PC-9 (cell line): ENCODE measurements around the gene NUMB.
"Not testable (repeated sequence)": the region's sequence is repeated elsewhere in the genome, so short reads cannot be mapped to it uniquely, and the experiment has no call there.

Experiments used
- CTCF ChIP-seq: fragments of 200-600 bp; sonication (generic); conservative IDR thresholded peaks from 2 replicates; pipeline ENCODE4 v1.6.1; 2017; ENCODE audit warnings: mixed run types, antibody characterized with exemption, mild to moderate bottlenecking, moderate library complexity
- EZH2 ChIP-seq: fragments of 200-600 bp; sonication (generic); IDR thresholded peaks from 2 replicates; pipeline ENCODE4 v1.8.0; 2017; ENCODE audit warnings: antibody characterized with exemption, low read depth

DNA sequence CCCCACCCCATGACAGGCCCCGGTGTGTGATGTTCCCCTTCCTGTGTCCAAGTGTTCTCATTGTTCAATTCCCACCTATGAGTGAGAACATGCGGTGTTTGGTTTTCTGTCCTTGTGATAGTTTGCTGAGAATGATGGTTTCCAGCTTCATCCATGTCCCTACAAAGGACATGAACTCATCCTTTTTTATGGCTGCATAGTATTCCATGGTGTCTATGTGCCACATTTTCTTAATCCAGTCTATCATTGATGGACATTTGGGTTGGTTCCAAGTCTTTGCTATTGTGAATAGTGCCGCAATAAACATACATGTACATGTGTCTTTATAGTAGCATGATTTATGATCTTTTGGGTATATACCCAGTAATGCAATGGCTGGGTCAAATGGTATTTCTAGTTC, 52.1 kb downstream of the NUMB start:
- TF ChIP-seq EZH2, CTCF: not testable (repeated sequence)
